Jurkat, Clone E6-1 (cell line): ENCODE data around the gene HPX.

Experiments used
- DNase-seq: peaks from one replicate; pipeline ENCODE4 v3.0.0-alpha.2; 2011; ENCODE audit warnings: low read depth, low spot score
- H3K4me3 ChIP-seq: 2 replicates; pipeline ENCODE4 v1.5.1; 2011; ENCODE audit warnings: mild to moderate bottlenecking, low read length, control low read depth, moderate library complexity

Gene HPX

DNA sequence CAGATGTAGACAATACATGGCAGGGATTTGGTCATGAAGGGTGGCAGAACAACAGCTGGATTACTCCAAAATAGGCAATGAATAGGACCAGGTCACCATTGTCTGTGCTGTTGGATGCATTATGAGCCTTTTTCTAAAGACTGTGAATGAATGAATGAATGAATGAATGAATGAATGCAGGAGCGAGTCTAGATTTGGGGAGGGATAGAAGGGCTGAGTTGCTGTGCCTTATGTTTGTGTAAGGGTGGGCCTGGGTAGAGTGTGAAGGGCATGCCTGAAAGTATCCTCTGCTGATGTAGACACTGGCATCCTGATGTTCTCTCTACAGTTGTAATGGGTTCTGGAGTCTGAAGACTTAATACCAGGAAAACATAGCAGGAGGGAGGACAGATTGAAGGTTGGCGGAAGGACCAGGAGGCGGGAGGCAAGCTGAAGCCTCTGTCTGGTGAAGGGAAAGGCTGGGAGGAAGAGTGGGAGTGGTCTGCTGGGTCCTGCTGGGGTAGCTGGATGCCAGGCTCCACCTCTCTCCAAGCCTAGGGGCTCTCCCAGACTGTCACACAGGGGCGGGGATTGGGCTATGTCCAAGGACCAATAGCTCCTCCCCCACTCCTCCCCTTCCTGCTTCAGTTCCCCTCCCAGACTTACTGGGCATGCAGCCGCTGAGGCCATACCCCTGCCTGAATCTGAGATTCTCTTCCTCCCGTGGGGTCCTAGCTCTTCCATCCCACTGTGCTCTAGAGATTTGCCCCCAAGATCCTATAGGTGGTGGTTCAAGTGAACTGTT lies 28.1 kb upstream of the HPX start:
- H3K4me3 ChIP-seq: no peak overlapping the region
- DNase-seq: no peak

- no peak for DNase-seq
- no peak overlapping the region for H3K4me3 ChIP-seq
These were observed 18.3 kb upstream of the HPX start for GRCh38 chr11:6459099-6459450.

- no peak overlapping the region for H3K4me3 ChIP-seq
- DNase-seq: no peak
These were observed 17.7 kb upstream of the HPX start for GRCh38 chr11:6458352-6459098.

DNA sequence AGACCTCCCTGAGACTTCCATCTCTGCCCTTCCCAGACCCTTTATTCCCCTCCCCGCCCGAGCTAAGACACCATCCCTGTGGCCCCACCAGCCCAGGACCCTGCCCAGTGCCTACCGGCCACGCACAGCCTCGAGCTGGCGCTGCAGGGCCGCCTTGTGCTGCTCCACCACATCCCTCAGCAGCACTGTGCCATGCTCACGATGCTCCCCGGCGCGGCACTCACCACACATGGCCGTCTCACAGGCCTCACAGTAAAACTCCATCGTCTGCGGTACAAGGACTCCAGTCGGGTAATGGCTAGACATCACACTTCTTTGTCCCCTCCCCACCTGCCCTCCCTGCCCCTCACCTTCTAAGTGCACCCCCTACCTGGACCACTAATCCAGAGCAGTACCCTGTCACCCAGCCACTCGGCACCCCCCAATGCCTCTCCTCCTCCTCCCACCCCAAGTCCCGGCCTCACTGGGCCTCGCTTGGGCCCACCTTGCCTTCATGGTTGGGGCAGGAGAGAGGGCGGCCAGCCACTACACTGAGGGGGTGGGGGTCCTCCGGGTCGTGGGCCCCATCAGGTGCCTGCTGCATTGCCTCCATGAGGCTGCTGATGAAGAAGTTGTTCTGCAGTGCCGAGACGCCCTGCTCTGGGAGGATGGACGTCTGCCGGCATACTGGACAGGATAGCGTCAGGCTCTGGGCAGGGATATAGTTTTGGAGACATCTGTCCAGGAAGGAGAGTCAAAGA lies 17.0 kb upstream of the HPX start:
- DNase-seq: no peak
- H3K4me3 ChIP-seq: no peak overlapping the region

DNA sequence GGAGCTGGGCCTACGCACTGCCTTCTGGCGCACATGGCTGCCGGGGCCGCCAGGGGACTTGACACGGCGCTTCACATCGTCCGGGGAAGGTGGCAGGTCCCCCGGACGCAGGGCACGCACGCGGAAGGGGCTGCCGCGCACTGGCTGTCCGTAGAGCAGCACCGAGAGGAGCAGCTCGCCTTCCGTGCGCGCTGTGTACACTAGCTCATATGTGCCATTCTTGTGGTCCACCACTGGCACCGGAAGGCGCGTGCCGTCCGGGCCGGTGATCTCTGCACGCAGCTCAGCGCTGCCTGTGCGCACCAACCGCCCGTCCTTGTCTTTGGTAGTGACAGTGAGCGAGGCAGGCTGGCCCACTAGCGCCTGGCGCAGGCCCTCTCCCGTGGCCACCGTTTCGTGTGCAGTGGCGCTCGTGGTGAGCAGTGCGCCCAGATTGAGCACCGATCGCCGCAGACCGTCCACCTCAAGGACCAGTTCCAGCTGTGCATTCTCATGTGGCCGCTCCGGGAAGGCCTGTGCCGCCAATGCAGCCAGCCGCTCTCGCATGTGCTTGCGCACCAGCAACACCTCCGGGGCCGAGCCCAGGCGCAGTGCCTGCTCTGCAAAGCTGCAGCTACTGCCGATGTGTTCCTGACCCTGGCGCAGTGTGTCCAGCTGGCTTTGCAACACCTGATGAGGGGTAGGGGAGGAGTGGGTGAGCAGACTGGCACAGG lies 15.7 kb upstream of the HPX start:
- H3K4me3 ChIP-seq: no peak overlapping the region
- DNase-seq: no peak

DNA sequence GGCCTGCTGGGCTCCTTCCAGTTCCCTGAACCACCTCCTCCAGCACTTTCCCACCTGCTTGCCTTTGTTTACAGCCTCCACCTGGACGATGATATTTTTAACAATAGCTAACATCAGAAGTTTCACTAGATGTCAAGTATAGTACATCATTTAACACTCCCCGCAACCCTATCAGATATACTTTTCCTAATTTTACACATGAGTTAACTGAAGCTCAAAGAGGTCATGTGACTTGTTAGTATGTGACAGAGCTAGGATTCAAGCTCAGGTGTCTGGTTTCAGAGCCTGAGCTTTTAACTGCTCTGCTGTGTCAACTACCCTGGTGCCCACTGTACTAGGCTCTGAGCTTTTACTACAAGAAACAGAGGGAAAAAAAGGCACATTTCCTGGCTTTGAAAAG lies 14.3 kb upstream of the HPX start:
- H3K4me3 ChIP-seq: no peak overlapping the region
- DNase-seq: no peak

- H3K4me3 ChIP-seq: no peak overlapping the region
These were observed 12.4 kb upstream of the HPX start for GRCh38 chr11:6453152-6453551.

DNA sequence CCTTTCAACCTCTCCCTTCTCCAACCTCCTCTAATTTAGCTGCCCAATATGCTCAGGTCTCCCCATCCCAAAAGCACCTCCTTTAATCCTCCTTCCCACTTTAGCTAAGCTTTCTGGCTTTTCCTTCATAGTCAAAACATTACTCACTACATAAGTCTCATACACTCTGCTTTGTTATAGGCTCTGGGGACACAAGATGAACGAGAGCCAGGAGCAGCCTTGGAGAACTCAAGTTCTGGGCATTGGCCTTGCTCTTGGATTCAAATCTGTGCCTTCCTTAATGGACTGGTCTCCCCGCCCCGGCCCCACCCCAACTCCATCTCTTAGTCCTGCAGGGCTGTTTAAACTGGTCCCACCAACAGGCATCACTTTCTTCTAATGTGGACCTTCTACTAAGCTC lies 11.4 kb upstream of the HPX start:
- DNase-seq: no peak
- H3K4me3 ChIP-seq: no peak overlapping the region

More at GRCh38 chr11:6453152-6453551, 12.4 kb upstream of the HPX start:
- DNase-seq: no peak

GRCh38 chr11:6448574-6448973 lies 7.8 kb upstream of the HPX start:
- no peak overlapping the region for H3K4me3 ChIP-seq
- DNase-seq: no peak

DNA sequence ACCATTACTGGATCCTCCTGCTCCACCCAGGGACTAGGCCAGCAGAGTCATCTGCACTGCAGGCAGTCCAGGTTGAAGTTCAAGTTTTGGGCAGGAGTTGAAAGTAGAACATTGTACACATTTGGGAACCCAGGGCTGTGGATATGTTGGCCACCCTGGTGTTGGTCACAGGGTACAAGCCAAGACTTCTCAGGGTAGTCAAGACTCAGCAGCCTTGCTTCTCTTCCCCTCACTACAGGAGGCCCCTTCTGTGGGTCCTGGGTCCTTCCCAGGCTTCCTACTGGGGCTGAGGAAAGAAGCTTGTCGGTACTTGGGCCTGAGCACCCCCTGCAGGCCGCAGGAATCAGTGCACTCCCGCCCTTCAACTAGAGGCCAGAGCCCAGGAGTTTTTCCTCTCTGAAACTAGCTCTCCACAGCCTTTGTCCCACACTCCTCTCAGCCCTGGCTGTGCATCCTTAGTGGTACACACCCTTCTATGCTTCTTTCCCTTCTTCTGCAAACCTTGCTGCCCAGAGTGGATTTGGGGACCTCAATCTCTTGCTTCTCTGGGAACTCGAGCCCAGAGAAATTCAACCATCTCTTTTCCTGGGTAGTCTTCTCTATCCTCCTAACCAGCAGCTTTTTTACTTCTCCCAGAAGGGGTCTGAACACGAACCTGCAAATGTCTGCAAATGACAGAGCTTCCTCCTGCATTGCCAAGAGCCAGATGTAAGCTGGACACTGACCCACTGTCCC lies 2.6 kb upstream of the HPX start:
- H3K4me3 ChIP-seq: no peak overlapping the region
- DNase-seq: no peak

DNA sequence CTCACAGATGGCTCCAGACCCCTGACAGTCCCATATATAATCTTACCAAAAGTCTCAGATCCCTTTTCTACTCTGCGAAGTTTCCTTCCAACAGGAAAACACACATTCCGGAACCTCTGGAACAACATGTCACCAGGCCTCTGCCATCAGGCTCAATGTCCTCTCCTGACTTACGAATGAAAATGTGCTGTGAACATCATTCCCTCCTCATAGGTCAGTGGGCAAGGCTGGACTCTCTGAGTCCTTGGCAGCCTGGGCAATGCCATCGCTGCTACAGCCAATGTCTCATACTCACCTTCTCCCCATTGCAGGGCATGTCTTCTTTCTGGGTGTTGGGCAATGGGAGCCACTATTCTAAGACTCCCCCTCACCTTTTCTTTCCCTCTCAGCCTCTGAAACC lies 1.7 kb upstream of the HPX start:
- no peak overlapping the region for H3K4me3 ChIP-seq
- DNase-seq: no peak

DNA sequence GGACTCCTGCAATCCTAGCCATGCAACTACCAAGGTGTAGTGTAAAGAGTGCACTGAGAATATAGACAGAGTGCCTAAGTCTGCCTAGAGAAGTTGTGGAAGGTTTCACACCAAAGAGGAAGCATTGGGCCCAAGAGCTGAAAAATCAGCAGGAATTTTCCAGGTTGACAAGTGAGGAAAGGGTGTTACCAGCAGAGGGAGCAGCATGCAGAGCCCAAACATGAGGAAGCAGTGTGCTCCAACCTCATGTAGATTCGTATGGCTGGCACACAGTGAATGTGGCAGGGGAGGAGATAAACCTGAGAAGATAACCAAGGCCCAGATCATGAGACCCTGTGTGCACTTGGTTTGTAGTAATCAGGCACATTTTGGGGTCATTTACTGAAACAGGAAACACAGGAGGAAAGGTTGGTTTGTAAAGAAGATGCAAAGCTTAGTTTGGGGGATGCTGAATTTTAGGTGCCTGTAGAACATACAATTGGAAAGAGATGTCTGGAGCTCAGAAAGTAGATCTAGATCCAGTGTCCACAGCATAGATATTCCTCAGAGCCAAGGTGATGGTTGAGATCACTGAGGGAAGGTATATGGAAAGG lies 1.7 kb downstream of the HPX start:
- peak; percentile 76 for DNase-seq
- no peak overlapping the region for H3K4me3 ChIP-seq

GRCh38 chr11:6437993-6438392 lies 2.8 kb downstream of the HPX start:
- no peak overlapping the region for H3K4me3 ChIP-seq
- peak; percentile 28 for DNase-seq

DNA sequence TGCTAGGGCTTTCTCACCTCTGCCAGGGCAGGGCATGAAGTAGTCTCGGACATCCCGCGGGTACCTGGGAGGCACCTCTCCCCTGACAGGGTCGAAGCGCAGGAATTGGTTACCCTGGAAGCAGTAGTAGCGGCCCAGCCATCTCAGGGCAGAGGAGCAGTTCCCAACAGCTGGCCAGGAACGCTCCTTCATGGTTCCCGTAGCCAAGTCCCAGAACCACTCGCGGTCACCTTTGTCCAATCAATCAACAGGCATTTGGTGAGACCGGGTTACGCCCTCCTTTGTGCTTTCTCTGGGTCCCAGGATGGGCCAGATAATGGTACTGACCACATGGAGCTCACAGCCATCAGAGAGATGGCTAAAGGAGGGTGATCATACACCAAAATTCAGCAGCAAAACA lies 3.4 kb downstream of the HPX start:
- no peak overlapping the region for H3K4me3 ChIP-seq
- no peak for DNase-seq

DNA sequence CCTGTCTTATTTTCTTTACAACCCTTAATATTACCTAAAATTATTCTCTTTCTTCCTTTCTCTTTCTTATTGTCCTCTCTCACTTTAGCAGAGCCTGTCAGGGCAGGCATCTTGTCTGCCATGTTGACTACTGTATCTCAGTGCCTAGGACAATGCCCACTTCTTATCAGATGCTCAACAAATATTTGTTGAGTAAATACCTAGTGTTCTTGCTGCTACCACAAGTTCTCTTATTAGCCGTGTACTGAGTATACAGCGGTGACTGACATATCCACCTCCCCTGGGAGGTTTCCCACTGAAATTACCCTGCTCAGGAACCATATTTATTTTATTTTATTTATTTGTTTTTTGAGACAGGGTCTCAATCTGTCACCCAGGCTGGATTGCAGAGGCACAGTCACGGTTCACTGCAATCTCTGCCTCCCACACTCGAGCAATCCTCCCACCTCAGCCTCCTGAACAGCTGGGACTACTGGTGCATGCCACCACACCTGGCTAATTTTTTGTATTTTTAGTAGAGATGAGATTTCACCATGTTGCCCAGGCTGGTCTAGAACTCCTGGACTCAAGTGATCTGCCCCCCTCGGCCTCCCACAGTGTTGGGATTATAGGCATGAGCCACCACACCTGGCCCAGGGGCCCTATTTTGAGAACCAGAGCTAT lies 6.7 kb downstream of the HPX start:
- H3K4me3 ChIP-seq: no peak overlapping the region
- DNase-seq: no peak

- H3K4me3 ChIP-seq: no peak overlapping the region
- DNase-seq: no peak
These were observed 8.9 kb downstream of the HPX start for GRCh38 chr11:6431861-6432260.

GRCh38 chr11:6427516-6427915 lies 13.3 kb downstream of the HPX start:
- H3K4me3 ChIP-seq: no peak overlapping the region
- DNase-seq: no peak

- DNase-seq: no peak
- no peak overlapping the region for H3K4me3 ChIP-seq
These were observed 20.1 kb downstream of the HPX start for GRCh38 chr11:6420677-6421076.
